ENCODE data around the gene REN. TPM values are rescaled to one million over a fixed set of nuclear protein-coding genes. Genes with fewer than 3 reads are reported as not detected.

The REN gene
- total RNA-seq, 1 experiment from 2014 or later = not detected

DNA sequence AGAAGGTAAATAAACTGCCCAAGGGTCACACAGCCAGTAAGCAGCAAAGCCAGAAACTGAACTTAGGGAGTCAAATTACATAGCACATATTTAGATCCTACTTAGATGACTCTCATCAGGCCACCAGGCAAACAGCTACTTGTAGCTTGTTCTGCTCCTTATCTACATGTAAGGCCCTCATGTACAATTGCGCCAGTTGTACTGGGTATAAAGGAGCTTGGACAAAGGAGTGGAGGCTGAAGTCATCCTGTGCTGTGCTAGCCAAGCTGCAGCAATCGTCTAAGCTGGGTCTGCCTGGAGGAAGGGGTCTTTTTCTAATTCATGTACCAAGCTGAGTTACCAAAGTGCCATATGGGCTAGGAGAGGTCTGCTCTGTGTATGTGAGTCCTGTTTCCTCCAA lies 27.0 kb downstream of the REN start:
- no peak for DNase-seq (ENCODE audit: extremely low read depth, low read depth)

DNA sequence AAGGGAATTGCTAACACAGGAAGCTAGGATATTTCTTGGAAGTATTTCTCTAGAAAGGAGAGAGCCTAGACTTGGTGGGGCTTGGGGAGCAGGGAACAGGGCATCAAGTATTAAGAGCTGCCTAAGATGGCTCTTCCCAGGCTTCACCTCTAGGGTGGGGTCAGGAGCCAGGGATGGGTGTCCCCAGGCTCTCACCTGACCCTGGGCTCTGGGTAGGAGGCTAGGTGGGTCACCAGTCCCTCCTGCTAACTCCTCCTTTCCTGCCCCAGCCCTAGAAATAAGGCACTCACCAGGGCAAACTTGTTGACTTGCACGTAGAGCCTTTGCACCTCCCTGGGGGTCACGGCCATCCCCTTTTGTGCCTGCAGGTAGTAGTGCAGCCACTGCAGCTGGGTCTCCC lies 29.3 kb downstream of the REN start:
- DNase-seq (ENCODE audit: extremely low read depth, low read depth) = no peak

DNA sequence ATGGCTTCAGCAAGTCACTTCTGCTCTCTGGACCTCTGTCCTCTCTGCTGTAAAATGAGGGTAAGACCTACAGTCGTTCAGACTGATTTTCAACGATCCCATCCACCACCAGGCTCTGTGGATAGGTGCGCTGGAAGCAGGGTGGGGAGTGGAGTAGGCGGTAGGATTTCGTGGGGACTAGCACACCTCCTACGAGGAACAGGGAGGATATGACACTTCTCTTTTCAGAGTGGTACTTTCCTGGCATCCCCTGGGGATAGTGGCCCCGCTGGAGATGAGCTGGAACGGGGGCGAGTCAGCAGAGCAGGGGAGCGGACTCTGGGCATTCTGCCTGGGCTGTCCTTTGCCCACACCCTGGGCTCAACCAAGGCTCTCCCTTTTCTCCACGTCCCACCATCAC lies 32.0 kb downstream of the REN start:
- DNase-seq (ENCODE audit: extremely low read depth, low read depth) = no peak

DNA sequence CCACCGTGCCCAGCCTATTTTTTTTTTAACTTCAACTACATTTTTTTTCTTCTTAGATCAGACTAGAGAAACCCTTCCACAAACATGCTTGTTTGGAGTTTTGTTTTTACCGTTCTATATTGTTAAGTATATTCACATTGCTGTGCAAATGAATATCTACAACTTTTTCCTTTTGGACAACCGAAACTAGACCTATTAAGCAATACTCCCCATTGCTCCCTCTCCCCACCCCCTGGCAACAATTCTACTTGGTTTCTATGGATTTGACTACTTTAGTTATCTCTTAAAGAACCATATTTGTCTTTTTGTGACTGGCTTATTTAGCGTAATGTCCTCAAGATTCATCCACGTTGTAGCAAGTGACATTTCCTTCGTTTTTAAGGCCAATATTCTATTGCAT lies 33.4 kb downstream of the REN start:
- no peak for DNase-seq (ENCODE audit: extremely low read depth, low read depth)

DNA sequence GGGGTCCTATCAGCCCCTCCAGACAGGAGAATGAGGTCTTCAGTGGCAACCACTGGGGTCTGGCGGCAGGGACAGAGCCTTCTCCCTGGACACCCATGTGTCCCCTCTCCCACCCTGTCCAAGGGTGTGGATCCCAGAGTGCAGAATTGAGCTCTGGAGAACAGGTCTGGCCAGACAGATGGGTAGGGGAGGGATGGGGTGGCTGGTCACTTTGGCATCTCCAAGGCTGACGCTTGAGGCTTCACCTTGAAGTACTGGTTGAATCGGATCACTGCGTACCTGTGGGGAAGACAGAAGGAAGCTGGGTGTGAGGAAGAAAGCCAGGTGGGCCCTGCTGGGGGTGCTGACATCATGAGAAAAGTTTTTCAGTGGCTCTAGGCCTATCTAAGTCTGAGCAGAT lies 34.2 kb downstream of the REN start:
- DNase-seq (ENCODE audit: extremely low read depth, low read depth) = no peak

DNA sequence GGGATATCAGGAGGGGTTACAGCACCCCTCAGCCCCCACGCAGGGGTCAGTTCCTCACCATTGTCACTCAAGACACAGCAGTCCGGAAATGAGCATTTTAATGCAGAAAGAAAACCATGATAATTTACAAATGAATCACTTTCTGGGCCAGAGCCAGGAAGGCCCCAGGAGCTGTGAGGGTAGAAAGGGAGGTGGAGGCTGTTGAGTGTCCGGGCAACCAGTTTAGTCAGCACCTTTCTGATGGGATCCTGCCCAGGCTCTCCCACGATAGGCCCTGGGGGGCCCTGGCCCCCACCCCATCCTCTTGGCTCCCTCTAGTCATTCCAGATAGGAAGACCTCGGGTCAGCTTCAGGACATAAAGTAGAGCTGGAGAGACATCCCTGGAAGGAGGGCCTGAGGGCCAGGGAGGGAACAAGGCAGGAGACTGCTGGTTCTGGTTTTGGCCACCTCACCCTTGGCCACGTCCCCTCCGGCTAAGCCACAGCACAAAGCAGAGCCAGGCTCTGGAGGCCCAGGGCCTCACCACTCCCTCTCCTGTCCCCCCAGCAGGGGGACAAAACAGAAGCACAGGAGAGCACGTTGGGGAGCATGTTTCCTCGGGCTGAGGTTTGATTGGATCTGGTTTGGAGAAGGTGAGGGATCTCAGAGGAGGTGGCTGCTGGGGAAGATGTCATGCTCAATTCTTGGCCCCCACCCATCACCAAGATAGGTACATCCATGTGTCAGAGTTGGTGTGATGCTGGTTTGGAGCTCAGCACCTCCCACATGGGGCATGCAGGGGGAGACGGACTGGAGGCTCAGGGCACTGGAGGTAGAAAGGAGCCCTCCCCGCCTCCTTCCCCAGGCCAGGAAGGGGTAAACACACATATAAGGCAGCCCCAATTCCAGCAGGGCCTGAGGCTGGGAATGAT lies 34.9 kb downstream of the REN start:
- DNase-seq (ENCODE audit: extremely low read depth, low read depth) = no peak

DNA sequence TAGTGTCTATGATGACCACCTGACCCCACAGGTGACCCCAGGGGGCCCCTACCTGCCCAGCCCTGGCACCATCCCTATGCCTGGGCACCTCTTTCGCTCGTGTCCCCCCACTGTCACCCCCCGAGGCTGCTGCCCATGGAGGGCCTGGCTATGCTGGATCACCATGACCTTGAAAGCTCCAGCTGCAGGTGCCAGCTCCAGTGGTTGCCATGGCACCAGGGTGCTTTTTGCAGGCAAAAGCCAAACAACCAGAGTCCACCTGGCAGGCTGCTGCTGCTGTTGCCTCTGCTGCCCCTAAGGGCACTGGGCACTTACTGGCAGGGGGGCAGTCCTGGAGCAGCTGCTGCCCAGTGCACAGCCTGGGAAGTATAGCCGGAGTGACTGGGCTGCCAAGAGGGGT lies 36.0 kb downstream of the REN start:
- DNase-seq (ENCODE audit: extremely low read depth, low read depth) = no peak

DNA sequence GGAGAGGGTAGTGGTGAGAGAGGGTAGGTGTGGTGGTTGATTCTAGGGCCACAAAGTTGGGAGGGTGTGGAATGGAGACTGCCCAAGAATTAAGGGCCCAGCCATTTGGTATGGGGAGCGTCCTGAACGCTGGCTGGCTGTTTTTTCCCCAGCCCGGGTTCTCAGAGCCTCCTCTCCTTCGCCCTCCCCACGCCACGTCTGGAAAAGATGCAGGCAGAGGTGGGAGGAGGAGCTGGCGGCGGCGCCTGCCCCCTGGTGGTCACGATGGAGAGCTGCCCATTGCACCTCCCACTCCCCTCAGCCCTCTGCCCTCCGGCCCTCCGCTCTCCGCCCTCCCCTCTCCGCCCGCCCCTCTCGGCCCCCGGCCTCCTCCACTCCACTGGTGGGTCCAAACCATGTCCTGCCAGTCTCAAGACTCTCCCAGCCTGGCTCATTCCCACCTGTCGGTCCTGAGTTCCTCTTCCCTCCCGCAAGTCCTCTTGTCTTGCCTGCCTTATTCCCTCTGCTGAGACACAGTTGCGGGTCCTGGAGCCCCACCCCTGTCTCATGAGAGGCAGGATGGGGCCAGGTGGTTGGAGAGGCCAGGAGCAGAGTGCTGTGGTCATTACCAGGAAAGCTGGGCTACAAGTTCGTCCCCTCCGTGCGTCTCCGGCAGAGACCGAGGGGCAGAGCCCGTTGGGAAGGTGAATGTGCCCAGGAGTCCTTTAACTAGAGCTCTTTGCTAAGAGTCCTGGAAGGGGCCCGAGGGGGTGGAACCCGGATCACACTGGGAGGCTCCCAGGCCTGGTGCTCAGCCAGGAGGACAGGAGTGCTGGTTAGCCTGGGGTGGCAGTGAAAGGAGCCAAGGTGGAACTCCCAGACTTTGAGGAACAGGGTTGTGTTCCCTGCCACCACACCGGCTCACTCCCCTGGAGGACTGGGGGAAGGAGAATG lies 36.9 kb downstream of the REN start:
- DNase-seq (ENCODE audit: extremely low read depth, low read depth) = peak; percentile 68

DNA sequence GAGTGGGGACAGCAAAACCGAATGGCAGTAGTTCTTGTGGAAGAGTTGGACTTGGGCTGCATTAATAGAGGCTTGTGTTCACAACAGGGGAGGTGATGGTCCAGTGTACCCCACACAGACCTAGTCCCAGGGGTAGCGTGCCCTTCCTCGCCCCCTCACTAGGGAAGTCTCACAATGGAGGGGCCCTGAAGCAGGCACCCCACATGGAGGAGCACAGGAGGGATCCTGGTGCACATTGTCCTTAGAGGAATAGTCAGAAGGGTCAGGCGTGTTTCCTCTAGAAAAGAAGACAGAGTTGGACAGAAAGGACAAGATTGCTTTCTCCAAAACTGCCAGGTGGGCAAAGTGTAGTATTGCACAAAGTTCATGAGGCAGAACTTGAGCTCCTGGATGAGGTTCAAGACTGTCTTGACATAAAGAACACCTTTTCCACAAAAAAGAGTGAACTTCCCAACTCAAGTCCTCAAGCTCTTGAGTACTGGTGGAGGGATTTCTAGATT lies 37.6 kb downstream of the REN start:
- DNase-seq (ENCODE audit: extremely low read depth, low read depth) = no peak

DNA sequence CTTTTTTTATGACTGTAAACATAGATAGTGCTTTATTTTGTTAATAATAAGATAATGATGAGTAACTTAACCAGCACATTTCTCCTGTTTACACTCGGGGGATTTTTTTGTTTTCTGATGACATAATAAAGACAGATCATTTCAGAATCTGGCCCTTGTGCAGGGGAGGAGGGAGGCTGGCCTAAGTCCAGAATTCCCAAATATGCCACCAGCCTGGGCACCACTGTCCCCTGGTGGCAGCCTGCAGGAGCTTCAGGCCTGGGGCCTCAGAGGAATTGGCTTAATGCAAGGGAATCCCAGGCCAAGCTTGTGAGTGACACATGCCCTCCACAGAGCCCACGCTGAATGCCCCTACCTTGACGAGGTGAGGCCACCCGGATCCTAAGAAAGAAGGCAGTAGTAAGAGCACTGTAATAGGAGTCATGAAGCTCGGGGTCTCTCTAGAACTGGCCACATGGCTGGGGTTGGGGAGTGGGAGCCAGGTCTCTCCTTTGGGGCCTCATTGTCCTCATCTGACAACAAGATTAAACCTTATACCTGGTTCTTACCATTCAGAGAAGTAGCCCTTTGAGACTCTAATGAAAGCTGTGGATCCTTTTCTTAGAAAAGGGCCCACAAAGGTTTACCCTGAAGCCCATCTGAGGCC lies 38.4 kb downstream of the REN start:
- DNase-seq (ENCODE audit: extremely low read depth, low read depth) = peak; percentile 78

DNA sequence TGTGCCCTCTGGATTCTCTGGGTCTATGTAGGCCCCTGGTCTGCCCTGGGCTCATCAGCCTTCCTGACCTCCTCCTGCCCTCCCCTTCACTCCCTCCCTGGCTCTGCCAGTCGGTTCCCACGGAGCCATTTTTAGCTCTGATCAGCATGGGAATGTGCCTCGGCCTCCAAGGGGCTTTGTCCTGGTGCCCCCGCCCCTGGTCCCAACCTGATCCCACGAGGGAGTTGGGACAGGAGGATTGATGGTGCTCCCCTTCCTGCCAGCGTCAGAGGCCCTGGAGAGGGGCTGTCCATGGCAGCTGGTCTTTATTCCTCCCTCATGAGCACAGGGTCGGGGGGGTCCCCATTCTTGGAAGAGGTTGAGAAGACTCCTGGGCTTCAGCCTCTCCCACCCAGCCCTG lies 39.2 kb downstream of the REN start:
- DNase-seq (ENCODE audit: extremely low read depth, low read depth) = no peak

DNA sequence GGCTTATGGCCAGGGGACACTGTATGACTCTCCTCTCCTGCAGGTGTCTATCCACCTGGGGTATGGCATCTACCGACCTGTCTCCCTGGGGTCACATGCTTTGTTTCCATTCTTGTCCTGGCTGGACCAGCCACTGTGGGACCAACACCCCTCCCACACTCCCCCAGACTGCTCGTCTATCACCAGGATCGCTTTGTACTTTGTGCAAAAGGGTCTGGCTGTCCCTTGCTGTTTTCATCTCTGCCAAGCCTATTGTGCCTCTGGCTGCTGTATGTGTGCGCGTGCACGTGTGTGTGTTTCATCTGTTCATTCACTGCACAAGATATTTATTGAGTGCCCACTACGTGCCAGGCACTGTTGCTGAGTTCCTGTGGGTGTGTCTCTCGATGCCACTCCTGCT lies 39.8 kb downstream of the REN start:
- DNase-seq (ENCODE audit: extremely low read depth, low read depth) = no peak

DNA sequence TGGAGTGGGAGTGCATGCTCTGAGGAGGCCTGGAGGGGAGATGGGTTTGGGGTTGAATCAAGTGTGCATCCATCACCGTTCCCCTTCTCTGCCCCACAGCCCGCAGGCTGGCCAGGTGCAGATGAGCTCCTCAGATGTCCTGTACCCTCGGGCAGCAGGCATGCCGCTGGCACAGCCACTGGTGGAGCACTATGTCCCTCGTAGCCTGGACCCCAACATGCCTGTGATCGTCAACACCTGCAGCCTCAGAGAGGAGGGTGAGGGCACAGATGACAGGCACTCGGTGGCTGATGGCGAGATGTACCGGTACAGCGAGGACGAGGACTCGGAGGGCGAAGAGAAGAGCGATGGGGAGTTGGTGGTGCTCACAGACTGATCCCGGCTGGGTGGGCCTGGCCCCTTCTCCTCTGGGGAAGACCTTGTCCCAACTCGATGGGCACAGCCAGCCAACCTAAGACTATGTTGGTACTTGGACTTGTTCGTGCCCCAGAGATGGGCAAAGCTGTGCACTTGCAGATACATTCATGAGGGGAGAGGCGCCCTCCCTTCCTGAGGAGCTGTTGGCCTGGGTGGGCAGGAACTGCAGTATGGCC lies 40.3 kb downstream of the REN start:
- no peak for DNase-seq (ENCODE audit: extremely low read depth, low read depth)

DNA sequence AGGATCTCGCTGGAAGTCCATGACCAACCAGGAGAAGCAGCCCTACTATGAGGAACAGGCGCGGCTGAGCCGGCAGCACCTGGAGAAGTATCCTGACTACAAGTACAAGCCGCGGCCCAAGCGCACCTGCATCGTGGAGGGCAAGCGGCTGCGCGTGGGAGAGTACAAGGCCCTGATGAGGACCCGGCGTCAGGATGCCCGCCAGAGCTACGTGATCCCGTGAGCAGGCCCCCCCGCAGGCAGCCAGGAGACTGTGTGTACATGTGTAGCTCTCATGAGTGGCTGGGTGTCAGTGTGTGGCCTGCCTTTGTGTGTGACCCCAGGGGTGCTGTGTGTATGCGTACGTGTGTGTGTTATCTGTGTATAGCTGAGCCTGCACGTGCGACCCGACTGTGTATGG lies 41.5 kb downstream of the REN start:
- no peak for DNase-seq (ENCODE audit: extremely low read depth, low read depth)

DNA sequence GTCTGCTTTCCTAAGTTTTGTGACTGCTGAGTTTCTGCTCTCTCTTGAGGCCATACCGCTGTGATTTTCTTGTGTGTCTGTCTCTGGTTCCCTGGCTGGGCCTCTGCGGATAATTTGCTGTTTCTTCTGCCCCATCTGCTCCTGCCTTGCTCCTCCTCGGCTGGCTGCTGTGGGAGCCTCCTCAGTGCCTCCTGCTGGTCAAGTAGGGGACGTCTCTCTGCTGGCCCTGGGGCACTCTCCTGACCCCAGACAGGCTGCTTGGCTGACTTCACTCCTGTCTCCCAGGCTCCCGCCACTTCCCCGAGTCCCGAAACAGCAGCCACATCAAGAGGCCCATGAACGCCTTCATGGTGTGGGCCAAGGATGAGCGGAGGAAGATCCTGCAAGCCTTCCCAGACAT lies 42.8 kb downstream of the REN start:
- DNase-seq (ENCODE audit: extremely low read depth, low read depth) = no peak

DNA sequence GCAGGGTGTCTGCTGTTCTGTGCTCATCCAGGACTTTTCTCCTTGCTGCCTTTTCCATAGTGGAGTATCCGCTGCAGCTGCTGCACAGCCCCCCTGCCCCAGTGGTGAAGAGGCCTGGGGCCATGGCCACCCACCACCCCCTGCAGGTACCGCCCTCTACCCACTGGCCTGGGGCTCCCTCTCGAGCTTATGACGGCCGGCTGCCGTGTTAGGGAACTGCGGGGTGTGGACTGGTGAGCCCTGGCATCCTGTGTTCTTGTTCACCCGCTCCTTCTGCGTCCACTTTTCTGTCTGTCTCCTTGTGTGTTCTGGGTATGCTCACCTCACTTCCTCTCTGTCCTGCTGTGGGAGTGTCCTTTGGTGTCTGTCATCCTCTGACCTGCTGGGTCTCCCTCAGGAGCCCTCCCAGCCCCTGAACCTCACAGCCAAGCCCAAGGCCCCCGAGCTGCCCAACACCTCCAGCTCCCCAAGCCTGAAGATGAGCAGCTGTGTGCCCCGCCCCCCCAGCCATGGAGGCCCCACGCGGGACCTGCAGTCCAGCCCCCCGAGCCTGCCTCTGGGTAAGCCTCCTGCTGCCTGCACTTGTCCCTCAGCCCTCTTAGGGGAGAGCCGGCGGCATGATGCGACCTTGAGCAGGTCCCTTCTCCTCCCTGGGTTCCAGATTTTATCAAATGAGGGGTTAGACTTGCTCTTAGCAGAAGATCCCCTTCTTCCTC lies 44.1 kb downstream of the REN start:
- no peak for DNase-seq (ENCODE audit: extremely low read depth, low read depth)

DNA sequence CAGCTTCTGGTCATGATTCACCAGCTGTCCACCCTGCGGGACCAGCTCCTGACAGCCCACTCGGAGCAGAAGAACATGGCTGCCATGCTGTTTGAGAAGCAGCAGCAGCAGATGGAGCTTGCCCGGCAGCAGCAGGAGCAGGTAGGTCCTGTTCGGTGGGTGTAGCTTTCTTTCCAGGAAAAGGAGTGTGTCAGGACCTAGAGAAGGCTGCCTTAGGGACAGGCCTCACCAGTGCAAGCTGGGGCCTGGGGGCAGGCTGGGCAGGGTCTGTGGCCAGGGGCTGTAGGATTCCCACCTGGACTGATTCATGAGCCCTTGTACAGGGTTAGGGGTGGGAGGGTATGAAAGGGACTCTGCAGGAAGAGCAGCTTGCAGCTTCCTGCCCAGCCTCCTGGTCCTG lies 49.6 kb downstream of the REN start:
- no peak for DNase-seq (ENCODE audit: extremely low read depth, low read depth)

DNA sequence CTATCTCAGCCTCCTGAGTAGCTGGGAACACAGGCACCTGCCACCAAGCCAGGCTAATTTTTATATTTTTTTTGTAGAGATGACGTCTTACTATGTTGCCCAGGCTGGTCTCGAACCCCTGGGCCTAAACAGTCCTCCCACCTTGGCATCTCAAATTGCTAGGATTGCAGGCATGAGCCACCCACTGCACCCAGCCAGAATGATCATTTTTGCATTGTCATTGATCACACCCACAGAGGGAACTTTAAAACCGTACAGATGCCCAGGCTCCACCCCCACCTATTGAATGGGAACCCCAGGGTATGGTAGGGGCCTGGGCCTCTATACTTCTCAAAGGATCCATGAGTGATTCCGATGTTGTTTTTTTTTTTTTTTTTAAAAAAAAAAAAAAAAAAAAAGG lies 51.0 kb downstream of the REN start:
- no peak for DNase-seq (ENCODE audit: extremely low read depth, low read depth)

DNA sequence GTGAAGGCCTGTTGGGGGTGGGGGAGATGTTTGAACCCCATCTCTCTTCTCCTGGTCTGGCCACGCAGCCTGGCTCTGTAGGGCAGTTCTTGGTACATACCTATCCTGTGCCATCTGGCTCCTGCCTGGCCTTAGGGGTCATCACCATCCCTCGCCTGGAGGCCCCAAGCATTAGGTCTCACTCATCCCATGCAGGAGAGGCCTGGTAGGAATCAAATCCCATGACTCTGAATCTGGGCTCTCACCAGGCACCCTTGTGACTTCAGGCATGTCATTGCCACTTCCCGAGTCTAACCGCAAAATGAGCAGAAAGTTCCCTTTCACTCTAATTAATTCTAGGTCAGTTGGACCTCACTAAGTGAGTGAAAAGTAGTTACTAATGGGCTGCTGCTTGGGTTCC lies 51.5 kb downstream of the REN start:
- no peak for DNase-seq (ENCODE audit: extremely low read depth, low read depth)

DNA sequence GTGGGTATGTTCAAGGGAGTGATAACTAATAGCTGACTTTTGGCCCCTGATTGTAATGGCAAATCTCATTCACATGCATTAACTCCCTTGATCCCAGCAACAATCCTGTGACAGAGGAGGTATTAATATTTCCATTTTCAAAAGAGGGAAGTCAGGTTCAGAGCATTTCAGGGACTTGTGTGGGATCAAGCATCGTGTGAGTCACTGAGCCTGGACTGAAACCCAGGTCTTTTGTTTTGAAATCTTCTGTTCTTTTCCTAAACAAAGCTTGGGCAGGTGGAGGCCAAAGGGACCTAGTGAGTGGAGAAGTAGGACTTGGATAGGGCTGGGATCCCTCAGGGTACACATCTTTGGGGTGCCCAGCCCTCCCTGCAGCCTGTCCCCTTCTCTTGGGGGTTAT lies 52.2 kb downstream of the REN start:
- DNase-seq (ENCODE audit: extremely low read depth, low read depth) = no peak

All from NCI-H460 (cell line).